DMS 273 treated with DMSO at 0.1 percent for 48 hours (cell line): ENCODE measurements around the gene SEMA4G.

Source experiments
- DNase-seq: peaks from one replicate; lab custom pipeline; 2025; lab: John Stamatoyannopoulos, UW

Gene SEMA4G, protein sequence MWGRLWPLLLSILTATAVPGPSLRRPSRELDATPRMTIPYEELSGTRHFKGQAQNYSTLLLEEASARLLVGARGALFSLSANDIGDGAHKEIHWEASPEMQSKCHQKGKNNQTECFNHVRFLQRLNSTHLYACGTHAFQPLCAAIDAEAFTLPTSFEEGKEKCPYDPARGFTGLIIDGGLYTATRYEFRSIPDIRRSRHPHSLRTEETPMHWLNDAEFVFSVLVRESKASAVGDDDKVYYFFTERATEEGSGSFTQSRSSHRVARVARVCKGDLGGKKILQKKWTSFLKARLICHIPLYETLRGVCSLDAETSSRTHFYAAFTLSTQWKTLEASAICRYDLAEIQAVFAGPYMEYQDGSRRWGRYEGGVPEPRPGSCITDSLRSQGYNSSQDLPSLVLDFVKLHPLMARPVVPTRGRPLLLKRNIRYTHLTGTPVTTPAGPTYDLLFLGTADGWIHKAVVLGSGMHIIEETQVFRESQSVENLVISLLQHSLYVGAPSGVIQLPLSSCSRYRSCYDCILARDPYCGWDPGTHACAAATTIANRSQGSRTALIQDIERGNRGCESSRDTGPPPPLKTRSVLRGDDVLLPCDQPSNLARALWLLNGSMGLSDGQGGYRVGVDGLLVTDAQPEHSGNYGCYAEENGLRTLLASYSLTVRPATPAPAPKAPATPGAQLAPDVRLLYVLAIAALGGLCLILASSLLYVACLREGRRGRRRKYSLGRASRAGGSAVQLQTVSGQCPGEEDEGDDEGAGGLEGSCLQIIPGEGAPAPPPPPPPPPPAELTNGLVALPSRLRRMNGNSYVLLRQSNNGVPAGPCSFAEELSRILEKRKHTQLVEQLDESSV

DNA sequence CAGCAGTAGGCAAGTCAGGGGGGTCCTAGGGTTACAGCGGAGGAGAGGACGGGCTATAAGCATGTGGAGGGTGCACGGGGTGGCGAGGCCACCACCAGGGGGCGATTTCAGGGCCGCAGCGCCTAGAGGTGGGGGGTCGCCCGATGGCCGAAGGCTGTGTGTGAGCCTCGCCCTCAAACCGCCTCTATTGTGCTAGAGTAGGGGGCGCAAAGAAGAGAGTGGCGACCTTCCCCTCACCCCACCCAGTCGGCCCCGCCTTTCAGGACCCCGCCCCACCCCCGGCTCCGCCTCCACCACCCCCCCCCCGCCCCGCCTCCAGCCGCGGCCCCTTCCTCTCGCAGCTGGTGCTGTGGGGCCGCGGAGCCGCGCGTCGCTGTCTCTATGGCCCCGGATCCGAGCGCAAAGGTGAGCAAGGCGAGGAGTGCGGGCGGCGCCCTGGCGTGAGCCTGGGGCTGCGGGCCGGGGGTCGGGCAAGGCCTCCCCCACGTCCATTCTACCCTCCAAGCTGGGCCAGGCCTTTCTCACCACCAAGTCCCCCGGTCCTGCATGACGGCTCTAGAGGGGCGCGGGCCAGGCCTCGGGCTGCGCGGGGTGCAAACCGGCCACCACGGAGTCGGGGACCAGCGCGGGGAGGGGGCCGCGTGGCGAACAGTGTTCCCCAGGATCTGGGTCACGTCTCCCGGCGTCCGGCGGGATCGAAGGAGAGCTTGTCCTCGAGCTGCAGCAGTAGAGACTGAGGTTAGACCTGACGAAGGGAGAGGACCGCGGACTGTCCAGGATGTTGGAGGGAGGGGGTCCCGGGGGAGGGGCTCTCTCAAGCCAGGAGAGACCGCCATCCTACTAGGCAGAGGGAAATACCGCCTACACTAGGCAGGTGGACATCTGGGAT lies at the start of gene SEMA4G:
TSS of gene SEMA4G (plus strand) at position 318 of the 889 bp plus-strand sequence. CDS start 3,409 bp downstream, outside the sequence.
- no peak for DNase-seq

- DNase-seq = no peak
Measured at GRCh38 chr10:100923580-100923979, 45.7 kb upstream of the SEMA4G start.

DNA sequence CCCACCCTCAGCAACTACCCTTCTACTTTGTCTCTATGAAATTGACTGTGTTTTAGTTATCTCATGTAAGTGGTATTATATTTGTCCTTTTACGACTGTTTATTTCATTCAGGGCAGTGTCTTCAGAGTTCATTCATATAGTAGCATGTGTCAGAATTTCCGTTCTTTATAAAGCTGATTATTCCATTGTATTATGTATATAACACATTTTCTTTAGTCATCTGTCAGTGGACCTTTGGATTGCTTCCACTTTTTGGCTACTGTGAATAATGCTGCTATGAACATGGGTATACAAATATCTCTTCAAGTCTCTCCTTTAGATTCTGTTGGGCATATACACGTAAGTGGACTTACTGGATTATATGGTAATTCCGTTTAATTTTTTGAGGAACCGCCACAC lies 42.0 kb upstream of the SEMA4G start:
- no peak for DNase-seq

- DNase-seq = no peak
Measured at GRCh38 chr10:100928039-100928438, 41.3 kb upstream of the SEMA4G start.

GRCh38 chr10:100930368-100930767 lies 38.9 kb upstream of the SEMA4G start:
- no peak for DNase-seq

DNA sequence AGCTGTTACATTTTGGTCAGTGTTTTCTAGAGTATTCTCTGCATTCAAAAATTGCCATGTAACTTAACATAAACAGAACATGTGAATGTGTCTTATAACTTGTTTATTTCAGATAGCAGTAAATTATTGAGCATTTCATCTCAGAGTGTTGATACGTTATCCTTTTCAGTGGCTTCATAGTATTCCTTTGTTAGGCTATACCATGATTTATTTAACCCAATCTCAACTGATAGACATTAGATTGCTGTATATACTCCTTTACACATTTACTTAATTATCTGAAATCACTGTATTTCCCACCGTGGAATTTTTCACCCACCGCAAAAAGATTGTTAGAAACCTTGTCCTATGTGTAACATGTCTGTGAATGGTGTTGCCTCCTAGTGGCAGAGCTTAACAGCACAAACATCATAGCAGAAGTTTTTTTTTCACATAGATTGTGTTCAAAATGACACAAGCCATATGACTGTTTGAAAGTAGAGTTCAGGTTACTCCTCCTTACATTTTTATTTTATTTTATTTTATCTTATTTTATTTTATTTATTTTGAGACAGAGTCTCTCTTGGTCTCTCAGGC lies 35.1 kb upstream of the SEMA4G start:
- DNase-seq = no peak

DNA sequence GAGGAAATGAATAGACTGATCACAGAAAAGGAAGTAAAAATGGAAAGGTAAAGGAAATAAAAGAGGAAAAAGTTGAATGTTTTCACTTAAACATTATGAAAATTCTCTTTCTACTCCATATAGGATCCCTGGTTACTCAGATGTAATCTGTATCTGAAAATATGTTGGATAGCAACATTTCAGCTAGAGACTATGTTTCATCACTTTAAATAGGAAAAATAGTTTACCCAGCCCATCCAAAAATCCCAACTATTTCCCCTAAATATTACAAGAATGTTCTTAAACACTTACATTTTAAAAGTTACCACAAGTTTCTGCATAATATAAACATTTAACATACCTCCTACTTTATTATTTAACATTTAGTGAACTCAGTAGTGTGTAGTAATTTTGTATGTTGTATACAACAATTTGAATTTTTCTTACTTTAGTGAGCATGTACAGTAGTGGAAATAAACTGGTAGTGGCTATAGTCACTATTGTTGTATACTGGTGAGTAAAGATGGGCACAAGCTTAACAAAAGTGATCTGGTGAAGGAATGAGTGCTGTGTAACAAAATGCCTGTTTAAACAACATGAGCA lies 29.4 kb upstream of the SEMA4G start:
- no peak for DNase-seq

DNA sequence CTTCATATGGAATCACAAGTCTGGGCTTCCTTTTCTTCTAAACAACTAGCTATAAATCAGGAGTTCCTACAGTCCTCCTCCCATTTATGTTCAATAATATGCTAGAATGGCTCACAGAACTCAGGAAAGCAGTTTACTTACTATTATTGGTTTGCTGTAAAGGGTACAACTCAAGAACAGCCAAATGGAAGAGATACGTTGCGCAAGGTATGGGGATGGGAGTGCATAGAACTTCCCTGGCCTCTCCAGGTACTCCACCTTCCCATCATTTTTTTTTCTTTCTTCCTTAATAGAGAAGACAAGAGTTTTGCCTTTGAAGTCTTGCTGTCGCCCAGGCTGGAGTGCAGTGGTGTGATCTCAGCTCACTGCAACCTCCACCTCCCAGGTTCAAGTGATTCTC lies 27.1 kb upstream of the SEMA4G start:
- no peak for DNase-seq

DNA sequence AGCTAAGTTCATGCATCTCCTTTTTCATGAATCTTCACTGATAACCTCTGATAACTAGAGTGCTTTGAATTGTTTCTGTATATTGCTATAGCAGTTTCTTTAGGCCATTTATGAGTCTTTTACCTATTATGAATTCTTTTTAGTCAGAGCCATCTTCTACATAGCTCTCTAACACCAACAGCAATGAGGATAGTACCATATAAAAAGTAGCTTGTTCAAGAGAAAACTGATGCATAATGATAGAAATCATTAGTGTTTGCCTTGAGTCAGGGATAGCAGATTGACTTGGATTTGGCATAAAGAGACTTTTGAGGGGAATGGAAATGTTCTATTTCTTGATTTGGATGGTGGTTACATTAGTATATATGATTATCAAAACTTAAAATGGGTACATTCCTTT lies 25.8 kb upstream of the SEMA4G start:
- no peak for DNase-seq

DNA sequence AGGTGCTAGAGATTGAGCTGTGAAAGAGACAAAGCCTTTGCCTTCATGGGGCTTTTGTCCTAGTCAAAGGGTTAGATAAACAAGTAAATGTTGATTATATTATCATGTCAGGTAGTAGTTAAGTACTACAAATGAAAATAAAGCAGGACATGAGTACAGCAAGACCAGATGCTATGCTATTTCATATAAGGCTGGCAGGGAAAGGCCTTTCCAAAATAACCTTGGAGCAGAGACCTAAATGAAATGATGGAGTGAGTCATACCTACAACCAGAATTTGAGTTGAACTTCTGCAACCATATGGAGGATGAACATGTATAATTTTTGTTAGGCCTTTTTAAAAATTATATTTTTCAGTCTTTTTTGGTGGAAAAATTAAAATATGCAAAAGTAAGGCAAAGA lies 23.6 kb upstream of the SEMA4G start:
- no peak for DNase-seq

DNA sequence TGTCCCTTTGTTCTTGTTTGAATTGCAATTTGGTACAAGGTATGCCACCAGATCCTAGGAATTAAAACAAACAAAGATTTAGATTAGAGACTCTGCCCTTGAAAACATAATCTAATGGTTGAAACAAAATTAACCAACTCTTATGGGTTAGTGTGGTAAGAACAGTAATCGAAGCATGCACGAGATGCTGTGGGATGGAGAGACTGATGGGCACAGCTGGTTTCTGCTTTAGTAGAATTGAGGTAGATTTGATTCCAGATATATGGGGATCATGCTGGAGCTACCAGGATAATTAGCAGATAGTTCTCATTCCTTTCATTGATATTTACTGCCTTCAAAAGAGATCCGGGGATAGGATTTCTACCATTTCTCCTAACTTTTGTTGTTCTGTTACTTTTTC lies 20.4 kb upstream of the SEMA4G start:
- DNase-seq = no peak

DNA sequence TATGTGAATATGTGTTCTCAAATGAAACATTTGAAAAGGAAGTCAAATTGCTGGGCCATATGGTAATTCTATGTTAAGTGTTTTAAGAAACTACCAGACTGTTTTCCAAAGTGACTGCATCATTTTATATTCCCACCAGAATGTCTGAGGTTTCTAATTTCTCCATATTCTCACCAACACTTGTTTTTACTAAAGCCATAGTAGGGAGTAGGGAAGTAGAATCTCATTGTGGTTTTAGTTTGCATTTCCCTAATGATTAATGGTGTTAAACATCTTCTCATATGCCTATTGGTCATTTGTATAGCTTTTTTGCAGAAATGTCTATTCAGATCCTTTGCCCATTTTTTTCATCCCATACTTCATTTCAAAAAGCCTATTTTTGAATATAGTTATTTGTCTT lies 9.1 kb upstream of the SEMA4G start:
- DNase-seq = no peak

DNA sequence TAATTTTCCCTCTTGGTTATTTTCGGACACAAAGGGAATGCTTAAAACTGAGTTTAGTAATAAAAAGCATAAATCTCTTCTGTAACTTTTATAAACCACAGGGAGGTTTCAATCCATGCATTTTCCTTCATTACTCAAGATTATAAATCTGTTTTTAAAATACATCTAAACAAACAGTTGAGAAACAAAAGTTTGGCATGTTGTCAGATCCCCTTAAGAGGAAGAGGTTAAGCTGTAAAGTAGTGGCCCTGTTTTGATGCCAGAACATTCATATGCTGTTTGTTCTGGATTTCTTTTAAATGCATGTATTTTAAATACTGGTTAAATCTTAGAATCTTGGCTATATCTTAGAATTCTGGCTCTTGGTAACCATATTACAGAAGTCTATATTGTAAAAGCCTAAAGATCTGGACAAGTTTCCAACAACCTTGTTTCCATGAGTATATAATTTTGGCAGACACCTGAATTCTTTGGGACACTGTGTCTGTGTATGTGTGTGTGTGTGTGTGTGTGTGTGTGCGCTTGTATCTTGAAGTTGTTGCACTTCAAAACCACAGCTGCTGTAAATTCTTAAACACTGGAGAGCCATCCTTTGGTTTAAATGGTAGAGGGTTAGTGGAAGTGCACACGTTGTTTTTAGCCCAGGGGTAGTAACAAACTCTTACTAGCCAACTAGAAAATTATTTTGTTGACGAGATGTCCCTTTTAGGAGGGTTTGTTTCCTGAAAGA lies 6.8 kb upstream of the SEMA4G start:
- no peak for DNase-seq

DNA sequence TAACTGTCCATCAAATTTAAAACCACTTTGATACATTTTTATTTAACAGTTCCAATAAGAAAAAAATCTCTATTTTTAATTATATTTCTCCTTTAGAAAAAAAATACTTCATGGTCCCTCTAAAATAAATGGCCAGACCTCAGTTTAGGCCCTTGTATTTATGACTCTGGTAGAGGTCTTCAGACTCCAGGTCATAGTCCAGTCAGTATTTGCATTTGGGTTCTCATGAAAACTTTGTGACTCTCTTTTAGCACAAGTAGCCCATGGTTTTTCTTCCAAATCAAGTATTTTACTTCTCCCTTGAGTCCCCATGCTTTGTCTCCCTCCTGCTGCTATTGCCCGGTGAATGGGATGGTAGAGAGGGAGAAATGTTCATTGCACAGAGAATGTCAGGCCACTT lies 5.5 kb upstream of the SEMA4G start:
- DNase-seq = no peak

GRCh38 chr10:100965820-100966219 lies 3.5 kb upstream of the SEMA4G start:
- DNase-seq = no peak

GRCh38 chr10:100966887-100967286 lies 2.4 kb upstream of the SEMA4G start:
- no peak for DNase-seq

- DNase-seq = no peak
Measured at GRCh38 chr10:100967332-100967731, 2.0 kb upstream of the SEMA4G start.

GRCh38 chr10:100968062-100968736 lies 1.1 kb upstream of the SEMA4G start:
- DNase-seq = no peak

DNA sequence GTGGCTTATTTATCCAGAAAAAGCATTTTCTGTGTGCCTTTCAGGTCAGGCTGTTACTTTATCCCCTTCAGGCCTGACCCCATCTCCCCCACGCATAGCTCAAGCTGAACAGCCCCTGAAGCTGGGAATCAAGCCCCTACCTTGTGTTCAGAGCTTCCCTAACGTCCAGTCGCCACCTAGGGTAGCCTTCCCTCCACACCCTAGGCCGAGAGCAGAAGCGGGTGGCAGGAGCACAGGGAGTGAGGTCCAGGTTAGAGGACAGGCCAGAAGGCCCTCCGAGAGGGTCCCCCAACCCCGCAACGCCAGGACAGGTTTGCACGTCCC lies 479 bp upstream of the SEMA4G start:
- no peak for DNase-seq
